KOPT-K1 (cell line): ENCODE data around the gene ZCCHC7.

ENCODE experiments used
- H3K27ac ChIP-seq: fragments of 200-600 bp; sonication (generic); 2 replicates; pipeline ENCODE4 v1.5.1; 2016; ENCODE audit warnings: antibody characterized with exemption, mild to moderate bottlenecking, low read depth, low read length; ENCODE audit not compliant: poor library complexity, severe bottlenecking
- H3K36me3 ChIP-seq: fragments of 200-600 bp; sonication (generic); 2 replicates; pipeline ENCODE4 v1.5.1; 2017; ENCODE audit warnings: antibody characterized with exemption, mild to moderate bottlenecking, low read length, moderate library complexity; ENCODE audit not compliant: insufficient read depth
- H3K9me3 ChIP-seq: fragments of 200-600 bp; sonication (generic); 2 replicates; pipeline ENCODE4 v1.5.1; 2017; ENCODE audit warnings: antibody characterized with exemption, low read length, mild to moderate bottlenecking; ENCODE audit not compliant: insufficient read depth, poor library complexity, severe bottlenecking

ZCCHC7 gene

DNA sequence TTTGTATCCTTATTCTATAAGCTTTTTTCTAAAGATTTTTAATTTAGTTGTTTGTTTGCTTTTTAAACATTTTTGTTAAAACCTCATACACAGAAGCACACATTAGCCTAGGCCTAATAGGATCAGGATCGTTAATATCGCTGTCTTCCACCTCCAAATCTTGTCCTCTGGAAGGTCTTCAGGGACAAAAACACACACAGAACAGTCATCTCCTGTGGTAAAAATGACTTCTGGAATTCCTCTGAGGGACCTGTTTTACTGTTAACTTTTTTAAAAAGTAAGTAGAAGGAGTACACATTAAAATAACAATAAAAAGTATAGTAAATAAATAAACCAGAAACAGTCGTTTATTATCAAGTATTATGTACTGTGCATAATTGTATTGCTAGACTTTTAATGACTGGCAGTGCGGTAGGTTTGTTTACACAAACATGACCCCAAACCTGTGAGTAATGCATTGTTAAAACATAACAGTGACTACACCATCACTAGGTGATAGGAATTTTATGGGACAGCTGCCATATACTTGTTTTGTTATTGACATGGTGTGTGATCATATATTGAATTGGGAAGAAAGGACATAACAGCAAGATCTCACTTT, 109.6 kb downstream of the ZCCHC7 start:
- 0 out of 2 replicates have a peak, but pooled peaks cover 4% of the 10 kb centered on the region for H3K36me3 ChIP-seq
- H3K27ac ChIP-seq: no peak overlapping the region
- H3K9me3 ChIP-seq: no peaks in the 10 kb centered on the region

DNA sequence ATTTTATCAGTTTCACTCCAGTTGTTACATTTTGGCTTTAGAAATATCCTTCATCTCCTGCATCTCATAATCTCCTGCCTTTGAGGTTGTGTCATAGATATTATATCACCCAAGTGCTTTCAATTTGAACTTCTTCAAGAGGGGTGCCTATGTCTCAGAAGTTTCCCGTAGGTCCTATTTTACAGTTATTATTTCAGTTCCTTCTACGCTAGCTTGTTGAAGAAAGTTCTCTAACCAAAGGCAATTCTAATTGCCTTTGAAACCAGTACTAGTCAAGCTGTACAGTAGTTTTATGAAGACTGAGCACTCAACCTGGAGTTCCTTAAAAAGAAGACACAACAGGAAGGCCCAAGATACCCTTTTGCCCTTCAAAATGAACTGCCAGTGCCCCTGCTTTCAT, 116.4 kb downstream of the ZCCHC7 start:
- H3K27ac ChIP-seq: no peak overlapping the region
- no peaks in the 10 kb centered on the region for H3K9me3 ChIP-seq
- H3K36me3 ChIP-seq: 0 out of 2 replicates have a peak, but pooled peaks cover 4% of the 10 kb centered on the region

DNA sequence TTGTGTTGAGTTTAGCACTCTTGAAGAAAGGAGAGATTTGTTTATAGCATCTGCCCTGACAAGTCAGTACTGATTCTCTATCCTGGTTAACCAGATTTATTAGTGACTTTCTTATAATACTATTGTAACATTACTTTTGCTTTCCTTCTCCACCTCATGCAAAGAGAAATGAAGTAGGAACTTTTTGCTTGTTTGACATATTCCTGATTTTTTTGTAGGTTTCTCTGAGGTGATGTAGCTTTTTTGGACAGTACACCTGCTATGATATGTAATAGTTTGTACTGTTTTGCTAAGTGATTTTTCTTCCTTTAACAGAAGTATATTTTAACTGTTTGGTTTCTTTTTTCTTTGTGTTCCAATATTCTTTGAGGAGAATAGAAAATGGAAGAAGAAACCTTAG, 117.7 kb downstream of the ZCCHC7 start:
- 0 out of 2 replicates have a peak, but pooled peaks cover 4% of the 10 kb centered on the region for H3K36me3 ChIP-seq
- H3K9me3 ChIP-seq: no peaks in the 10 kb centered on the region
- H3K27ac ChIP-seq: no peak overlapping the region

DNA sequence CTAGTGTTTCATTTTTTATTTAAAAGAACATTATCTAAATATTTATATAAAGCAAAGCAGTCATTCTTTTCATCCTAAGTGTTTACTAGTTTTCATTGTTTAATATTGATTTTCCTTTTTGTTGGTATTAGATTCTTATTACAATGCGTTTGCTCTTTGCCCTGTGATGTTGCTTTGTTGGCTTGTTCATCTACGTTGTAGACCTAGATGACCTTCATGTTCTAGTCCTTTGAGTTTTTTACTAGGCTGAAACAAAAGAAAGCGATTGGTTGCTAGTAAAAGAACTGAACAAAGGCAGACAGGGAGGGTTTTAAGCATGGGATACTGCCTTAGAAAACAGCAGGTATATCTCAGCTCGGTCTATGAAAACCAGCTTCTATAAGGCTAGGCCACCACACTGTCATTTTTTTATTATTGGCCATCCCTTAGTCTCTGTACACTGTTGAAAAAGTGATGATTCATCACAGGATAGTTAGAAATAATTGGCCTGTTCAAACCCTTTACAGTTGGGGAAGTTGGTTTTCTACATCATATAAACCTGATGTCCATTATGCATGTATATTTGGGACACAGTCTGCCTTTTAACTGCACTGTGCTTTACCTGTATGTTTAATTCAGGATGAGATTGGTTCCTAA, 119.0 kb downstream of the ZCCHC7 start:
- no peak overlapping the region for H3K27ac ChIP-seq
- H3K36me3 ChIP-seq: 0 out of 2 replicates have a peak, but pooled peaks cover under 1% of the 10 kb centered on the region
- H3K9me3 ChIP-seq: no peaks in the 10 kb centered on the region

DNA sequence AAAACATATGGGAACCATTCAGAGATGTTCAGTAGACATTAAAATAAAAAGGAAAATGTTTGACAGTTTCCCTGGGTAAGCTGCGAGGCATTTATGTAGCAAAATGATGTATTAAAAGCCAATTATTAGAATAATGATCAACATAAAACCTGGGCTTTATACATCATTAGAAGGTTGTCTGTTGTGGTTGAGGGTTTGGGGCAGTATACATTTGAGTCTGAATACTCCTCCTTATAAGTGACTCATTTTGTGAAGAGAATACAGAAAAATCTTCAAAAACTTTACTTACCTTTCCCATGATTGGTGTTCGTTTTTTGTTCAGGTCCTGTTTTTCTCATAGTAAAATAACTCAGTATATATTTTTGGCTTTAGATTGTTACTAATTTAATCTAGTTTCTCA, 119.5 kb downstream of the ZCCHC7 start:
- Histone ChIP-seq H3K9me3 (no peaks in the 10 kb centered on the region), H3K27ac (no peak overlapping the region), H3K36me3 (no peaks in the 10 kb centered on the region)

DNA sequence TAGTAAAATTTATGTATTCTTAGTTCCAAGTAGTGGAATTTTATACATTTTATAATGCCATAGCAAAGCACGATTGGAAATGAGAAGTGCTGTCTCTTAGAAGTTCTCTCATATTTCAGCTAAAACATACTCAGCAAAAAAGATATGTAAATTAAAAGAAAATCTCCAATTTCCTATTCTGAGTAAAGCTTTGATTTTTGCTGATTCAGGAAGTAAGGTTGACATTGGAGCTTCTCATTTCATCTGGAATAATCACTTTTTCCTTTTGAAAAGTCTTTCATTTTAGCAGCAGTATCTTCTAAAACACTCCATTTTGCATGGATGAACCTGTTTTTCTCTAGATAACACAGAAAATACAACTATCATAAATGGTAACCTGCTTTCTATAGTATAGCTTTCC, 121.0 kb downstream of the ZCCHC7 start:
- H3K36me3 ChIP-seq: no peaks in the 10 kb centered on the region
- H3K9me3 ChIP-seq: no peaks in the 10 kb centered on the region
- H3K27ac ChIP-seq: no peak overlapping the region

DNA sequence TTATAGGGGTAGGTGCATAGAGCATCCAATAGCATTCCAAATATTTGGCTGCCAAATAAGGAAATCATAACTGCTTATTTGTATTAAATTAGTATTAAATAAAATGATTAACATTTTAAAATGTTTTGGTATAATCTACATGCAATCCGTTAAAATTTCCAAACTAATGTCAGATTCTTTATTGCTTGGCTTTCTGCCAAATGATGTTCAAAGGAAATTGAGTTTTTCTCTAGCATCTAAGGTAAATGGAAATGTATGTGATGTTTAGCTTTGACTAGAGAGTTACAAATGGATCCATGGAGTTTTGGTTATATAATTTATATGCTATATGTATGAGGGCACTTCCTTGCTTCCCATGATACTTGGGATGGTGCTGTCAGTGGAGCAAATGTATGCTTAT, 121.7 kb downstream of the ZCCHC7 start:
- Histone ChIP-seq H3K9me3 (no peaks in the 10 kb centered on the region), H3K27ac (no peak overlapping the region), H3K36me3 (no peaks in the 10 kb centered on the region)

DNA sequence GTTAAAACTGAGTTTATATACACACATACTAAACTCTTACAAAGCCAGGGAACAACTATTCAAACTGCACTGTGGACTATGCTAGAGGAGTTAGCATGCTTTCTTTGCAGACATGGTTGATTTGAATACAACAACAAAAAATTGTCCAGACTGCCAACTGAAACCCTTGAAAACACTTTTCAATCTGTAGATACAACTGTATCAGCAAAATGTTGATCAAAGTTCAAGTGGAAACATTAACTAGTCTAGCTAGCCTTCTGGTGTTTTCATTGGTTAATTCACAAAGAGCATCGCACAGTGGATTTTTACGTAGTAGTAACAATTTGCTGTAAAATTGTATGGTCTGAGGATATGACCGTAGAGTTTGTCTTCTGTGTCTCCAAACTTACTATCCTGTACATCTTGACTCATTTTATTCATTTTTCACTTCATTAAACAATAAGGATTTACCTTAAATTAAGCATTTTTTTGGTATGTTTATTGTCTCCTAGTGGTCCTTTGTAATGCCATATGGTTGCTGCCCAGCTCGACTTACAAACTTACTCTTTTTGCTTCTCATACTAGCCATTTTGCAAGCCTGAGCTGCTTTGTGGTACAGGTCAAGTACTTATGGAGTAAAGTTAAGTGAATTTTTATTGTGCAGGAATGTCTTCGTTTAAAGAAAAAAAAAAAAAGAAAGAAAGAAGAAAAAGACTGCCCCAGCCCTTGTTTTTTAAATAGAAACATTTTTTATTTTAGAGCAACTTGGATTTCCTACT, 123.4 kb downstream of the ZCCHC7 start:
- Histone ChIP-seq H3K9me3 (no peaks in the 10 kb centered on the region), H3K36me3 (no peaks in the 10 kb centered on the region), H3K27ac (no peak overlapping the region)

DNA sequence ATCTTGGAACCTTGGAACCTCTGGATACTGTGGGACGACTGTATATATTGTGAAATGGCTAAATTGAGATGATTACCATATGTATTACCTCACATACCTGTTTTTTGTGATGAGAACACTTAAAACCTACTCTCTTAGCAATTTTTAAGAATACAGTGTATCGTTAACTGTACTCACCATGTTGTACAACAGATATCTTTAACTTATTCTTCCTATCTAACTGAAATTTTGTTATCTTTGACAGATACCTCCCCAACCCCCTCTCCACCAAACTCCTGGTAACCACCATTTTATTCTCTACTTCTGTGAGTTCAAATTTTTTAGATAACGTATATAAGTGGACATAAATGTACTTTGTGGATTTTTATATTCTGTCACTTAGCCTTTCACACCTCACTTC, 126.5 kb downstream of the ZCCHC7 start:
- Histone ChIP-seq H3K27ac (no peak overlapping the region), H3K9me3 (no peaks in the 10 kb centered on the region), H3K36me3 (peaks cover 5% of the 10 kb centered on the region; the same call in 1 of the 2 replicates)

DNA sequence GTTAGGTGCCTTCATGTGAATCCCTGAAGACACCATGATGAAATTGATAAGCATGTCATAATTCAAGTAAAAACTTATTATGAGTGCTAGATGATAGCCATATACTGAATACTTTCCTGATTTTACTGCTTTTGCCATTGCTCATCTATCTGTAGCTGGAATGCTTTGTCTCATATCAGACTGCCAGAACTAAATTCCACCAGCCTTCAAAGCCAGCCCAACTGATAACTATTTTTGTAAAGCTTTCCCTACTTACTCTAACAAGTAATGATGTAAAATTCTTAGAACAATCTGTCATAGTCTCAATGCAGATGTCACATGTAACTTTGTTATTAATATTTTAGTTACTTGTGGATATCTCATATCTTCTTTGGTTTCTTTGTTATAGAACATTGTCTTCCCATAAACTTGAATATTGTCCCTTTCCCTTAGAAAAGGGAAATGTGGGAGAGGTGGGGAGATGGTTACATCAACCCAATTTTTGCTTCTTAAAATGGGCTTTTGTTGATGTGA, 128.3 kb downstream of the ZCCHC7 start:
- H3K36me3 ChIP-seq: peaks cover 13% of the 10 kb centered on the region
- no peak overlapping the region for H3K27ac ChIP-seq

DNA sequence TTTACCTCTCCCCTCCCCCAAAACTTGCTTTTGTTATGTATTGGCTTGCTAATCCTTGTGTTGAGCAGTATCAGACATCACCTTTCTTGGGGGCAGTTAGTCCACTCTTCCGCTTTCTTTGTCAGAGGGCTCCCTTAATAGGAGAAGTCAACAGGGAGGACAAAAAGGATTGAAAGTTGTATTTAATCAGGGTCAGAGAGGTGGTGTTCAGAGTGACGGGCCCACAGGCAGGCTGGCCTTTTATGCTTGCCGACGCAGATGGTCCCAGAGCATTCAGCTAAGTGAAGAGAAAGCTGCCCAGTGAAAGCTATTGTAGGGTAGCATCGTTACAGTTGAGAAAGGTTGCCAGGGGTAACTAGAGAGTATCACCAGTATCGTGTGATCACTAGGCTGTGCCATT, 131.1 kb downstream of the ZCCHC7 start:
- Histone ChIP-seq H3K9me3 (peaks cover 5% of the 10 kb centered on the region), H3K36me3 (peaks cover 13% of the 10 kb centered on the region), H3K27ac (no peak overlapping the region)

More for the DNA sequence above, 128.3 kb downstream of the ZCCHC7 start:
- peaks cover 5% of the 10 kb centered on the region for H3K9me3 ChIP-seq

DNA sequence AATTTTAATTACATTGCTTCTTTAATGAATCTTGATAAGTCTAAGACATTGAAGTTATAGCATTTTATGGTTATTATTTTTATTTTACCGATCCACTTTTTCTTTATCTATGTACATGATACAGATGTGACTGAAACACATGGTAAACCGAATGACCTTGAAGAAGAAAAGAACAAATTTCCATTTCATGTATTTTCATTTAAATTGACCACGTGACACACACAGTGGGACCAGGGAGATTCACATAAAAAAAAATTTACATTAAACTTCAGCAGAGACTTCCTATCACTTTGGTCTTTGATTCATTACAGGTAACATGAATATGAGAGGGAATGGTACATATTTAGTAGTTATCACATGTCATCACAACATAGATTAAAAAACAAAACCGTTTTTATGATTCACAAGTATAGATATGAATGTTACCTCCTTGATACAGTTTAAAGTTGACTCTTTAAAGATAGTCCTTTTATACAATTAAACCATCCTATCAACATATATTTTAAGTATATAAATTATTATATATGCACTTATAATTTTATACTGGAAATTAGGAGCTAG, 133.1 kb downstream of the ZCCHC7 start:
- Histone ChIP-seq H3K36me3 (peaks cover 13% of the 10 kb centered on the region), H3K9me3 (peaks cover 5% of the 10 kb centered on the region)

DNA sequence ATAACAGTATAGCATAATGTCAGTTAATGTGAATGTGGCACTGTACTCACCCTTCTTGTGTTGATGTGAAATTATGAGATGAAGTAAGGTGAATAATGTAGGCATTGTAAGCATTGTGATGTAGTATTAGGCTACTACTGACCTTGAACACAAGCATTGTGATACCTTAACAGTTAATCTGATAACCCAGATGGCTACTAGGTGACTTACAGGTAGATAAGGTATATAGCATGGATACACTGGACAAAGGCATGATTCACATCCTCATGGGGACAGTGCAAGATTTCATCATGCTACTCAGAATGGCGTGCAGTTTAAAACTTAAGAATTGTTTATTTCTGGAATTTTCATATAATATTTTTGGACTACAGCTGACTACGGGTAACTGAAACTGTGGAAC, 134.8 kb downstream of the ZCCHC7 start:
- Histone ChIP-seq H3K27ac (no peak overlapping the region), H3K36me3 (peaks cover 15% of the 10 kb centered on the region), H3K9me3 (peaks cover 5% of the 10 kb centered on the region)

More for the DNA sequence above, 133.1 kb downstream of the ZCCHC7 start:
- no peak overlapping the region for H3K27ac ChIP-seq

DNA sequence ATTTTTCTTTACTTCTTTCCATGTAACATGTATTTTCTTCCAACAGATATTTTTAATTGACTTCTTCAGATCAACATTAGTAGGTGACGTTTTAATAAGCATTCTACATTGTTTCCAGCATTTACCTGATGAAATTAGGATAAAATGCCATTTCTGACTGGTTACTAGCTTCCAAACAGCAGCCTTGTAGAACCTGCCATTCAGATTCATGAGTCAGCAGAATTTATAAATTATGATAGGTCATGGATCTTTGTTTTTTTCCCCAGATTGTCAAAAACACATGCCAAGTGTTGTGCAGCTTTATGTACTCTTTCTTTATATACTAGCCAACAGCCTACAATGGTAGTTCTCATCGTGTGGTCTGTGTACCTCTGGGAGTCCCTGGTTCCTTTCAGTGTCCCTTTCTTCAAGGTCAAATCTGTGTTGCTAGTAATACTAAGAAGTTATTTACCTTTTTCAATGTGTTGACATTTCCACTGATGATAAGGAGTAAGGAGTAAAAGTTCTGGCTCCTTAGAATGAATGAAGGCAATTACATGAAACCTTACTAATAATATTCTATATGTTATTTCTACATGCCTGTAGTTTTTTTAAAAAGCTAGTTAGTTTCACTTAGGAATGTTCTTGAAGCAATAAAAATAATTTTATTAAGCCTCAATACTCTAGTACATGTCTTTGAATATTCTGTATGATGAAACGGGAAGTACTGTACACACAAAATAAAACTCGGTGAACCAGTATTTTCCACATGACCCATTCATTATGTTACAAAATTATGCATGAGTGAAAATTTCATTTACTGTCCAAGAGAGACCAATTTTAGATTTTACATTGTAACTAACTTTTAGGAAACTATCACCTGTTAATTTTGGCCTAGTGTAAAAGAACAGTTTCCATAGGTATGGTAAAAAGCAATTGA, 135.8 kb downstream of the ZCCHC7 start:
- peaks cover 18% of the 10 kb centered on the region for H3K36me3 ChIP-seq
- H3K9me3 ChIP-seq: peaks cover 5% of the 10 kb centered on the region
- H3K27ac ChIP-seq: no peak overlapping the region
